ENCODE data around the gene NLGN1. TPM values are rescaled to one million over a fixed set of nuclear protein-coding genes. Genes with fewer than 3 reads are reported as not detected.

The NLGN1 gene
- total RNA-seq, 5 donors from 2014 or later (not counting 1 experiment from before 2014, with no cell fraction given): 0.18 TPM; not detected in 4

- no peaks in the 10 kb centered on the region for H3K4me1 Mint-ChIP-seq
- H3K9me3 ChIP-seq: no peaks in the 10 kb centered on the region
- no peak overlapping the region for H3K4me3 Mint-ChIP-seq
- H3K27ac Mint-ChIP-seq: no peak overlapping the region
- H3K27me3 ChIP-seq (replicated peaks in 1 of 2; ENCODE audit: control insufficient read depth in 2 of 2, extremely low read depth in 1 of 2, insufficient read depth in 2 of 2, low read length in 1 of 2): no peaks in the 10 kb centered on the region
- H3K4me3 ChIP-seq (ENCODE audit: control insufficient read depth in 1 of 2, extremely low read depth in 1 of 2, low read length in 1 of 2): no peak overlapping the region
- no peak for DNase-seq
- POLR2A ChIA-PET: no interaction called here
- CTCF ChIA-PET: interaction anchor here in 1 of 2 donors (0.6 kb wide), 1 partner anchor 183 kb away, joined by 5 read pairs; no protein-coding TSS in a partner anchor
- no peak for ATAC-seq (replicated peaks in 1 of 4)
- peaks cover 0 to 12% (median 7%) of the 10 kb centered on the region in 3 donors for H3K9me3 Mint-ChIP-seq
- no peaks in the 10 kb centered on the region for H3K4me1 ChIP-seq (ENCODE audit: control insufficient read depth in 1 of 2, extremely low read depth in 1 of 2, insufficient read depth in 2 of 2, low read length in 2 of 2)
- no peaks in the 10 kb centered on the region for H3K36me3 ChIP-seq (ENCODE audit: control insufficient read depth in 2 of 2, extremely low read depth in 1 of 2, insufficient read depth in 1 of 2, low read length in 1 of 2)
- H3K36me3 Mint-ChIP-seq: no peaks in the 10 kb centered on the region
- no peaks in the 10 kb centered on the region for H3K27me3 Mint-ChIP-seq
- no CpG with 5 or more reads among the region's 1 CpG for WGBS (ENCODE audit: insufficient coverage)
- H3K27ac ChIP-seq (ENCODE audit: low read length): no peak overlapping the region
These were observed 613.4 kb downstream of the NLGN1 start for GRCh38 chr3:174010907-174011306.

GRCh38 chr3:174016186-174016585, 618.6 kb downstream of the NLGN1 start:
- 85% methylated on average over 2 of the region's 4 CpGs for WGBS (ENCODE audit: insufficient coverage)
- Mint-ChIP-seq H3K27me3 (no peaks in the 10 kb centered on the region), H3K27ac (no peak overlapping the region), H3K9me3 (peaks cover 0 to 16% (median 3%) of the 10 kb centered on the region in 3 donors), H3K4me1 (no peaks in the 10 kb centered on the region), H3K36me3 (no peaks in the 10 kb centered on the region), H3K4me3 (no peak overlapping the region)
- H3K4me1 ChIP-seq (ENCODE audit: control insufficient read depth in 1 of 2, extremely low read depth in 1 of 2, insufficient read depth in 2 of 2, low read length in 2 of 2): no peaks in the 10 kb centered on the region
- H3K4me3 ChIP-seq (ENCODE audit: control insufficient read depth in 1 of 2, extremely low read depth in 1 of 2, low read length in 1 of 2): no peak overlapping the region
- no peak overlapping the region for H3K27ac ChIP-seq (ENCODE audit: low read length)
- no peaks in the 10 kb centered on the region for H3K27me3 ChIP-seq (replicated peaks in 1 of 2; ENCODE audit: control insufficient read depth in 2 of 2, extremely low read depth in 1 of 2, insufficient read depth in 2 of 2, low read length in 1 of 2)
- DNase-seq (no peak), ATAC-seq (replicated peaks in 1 of 4) (no peak)
- H3K9me3 ChIP-seq: no peaks in the 10 kb centered on the region
- ChIA-PET CTCF (no interaction called here), POLR2A (no interaction called here)
- H3K36me3 ChIP-seq (ENCODE audit: control insufficient read depth in 2 of 2, extremely low read depth in 1 of 2, insufficient read depth in 1 of 2, low read length in 1 of 2): no peaks in the 10 kb centered on the region

GRCh38 chr3:174020156-174020555, 622.6 kb downstream of the NLGN1 start:
- WGBS (ENCODE audit: insufficient coverage): 77% methylated on average over 2 of the region's 2 CpGs
- no peaks in the 10 kb centered on the region for H3K9me3 ChIP-seq
- no peaks in the 10 kb centered on the region for H3K36me3 ChIP-seq (ENCODE audit: control insufficient read depth in 2 of 2, extremely low read depth in 1 of 2, insufficient read depth in 1 of 2, low read length in 1 of 2)
- H3K27me3 ChIP-seq (replicated peaks in 1 of 2; ENCODE audit: control insufficient read depth in 2 of 2, extremely low read depth in 1 of 2, insufficient read depth in 2 of 2, low read length in 1 of 2): no peaks in the 10 kb centered on the region
- no peak overlapping the region for H3K4me3 Mint-ChIP-seq
- no peak overlapping the region for H3K4me3 ChIP-seq (ENCODE audit: control insufficient read depth in 1 of 2, extremely low read depth in 1 of 2, low read length in 1 of 2)
- peaks cover 0 to 12% (median 0%) of the 10 kb centered on the region in 3 donors for H3K9me3 Mint-ChIP-seq
- DNase-seq: no peak
- POLR2A ChIA-PET: no interaction called here
- H3K27ac Mint-ChIP-seq: no peak overlapping the region
- H3K36me3 Mint-ChIP-seq: no peaks in the 10 kb centered on the region
- H3K4me1 ChIP-seq (ENCODE audit: control insufficient read depth in 1 of 2, extremely low read depth in 1 of 2, insufficient read depth in 2 of 2, low read length in 2 of 2): no peaks in the 10 kb centered on the region
- no peaks in the 10 kb centered on the region for H3K4me1 Mint-ChIP-seq
- H3K27ac ChIP-seq (ENCODE audit: low read length): no peak overlapping the region
- CTCF ChIA-PET: no interaction called here
- no peaks in the 10 kb centered on the region for H3K27me3 Mint-ChIP-seq
- no peak for ATAC-seq (replicated peaks in 1 of 4)

GRCh38 chr3:174023421-174023820, 625.9 kb downstream of the NLGN1 start:
- Histone ChIP-seq H3K9me3 (no peaks in the 10 kb centered on the region), H3K4me1 (ENCODE audit: control insufficient read depth in 1 of 2, extremely low read depth in 1 of 2, insufficient read depth in 2 of 2, low read length in 2 of 2) (no peaks in the 10 kb centered on the region), H3K36me3 (ENCODE audit: control insufficient read depth in 2 of 2, extremely low read depth in 1 of 2, insufficient read depth in 1 of 2, low read length in 1 of 2) (no peaks in the 10 kb centered on the region), H3K27ac (ENCODE audit: low read length) (no peak overlapping the region), H3K27me3 (replicated peaks in 1 of 2; ENCODE audit: control insufficient read depth in 2 of 2, extremely low read depth in 1 of 2, insufficient read depth in 2 of 2, low read length in 1 of 2) (no peaks in the 10 kb centered on the region), H3K4me3 (ENCODE audit: control insufficient read depth in 1 of 2, extremely low read depth in 1 of 2, low read length in 1 of 2) (no peak overlapping the region)
- H3K27ac Mint-ChIP-seq: no peak overlapping the region
- peaks cover 5 to 21% (median 10%) of the 10 kb centered on the region in 3 donors for H3K9me3 Mint-ChIP-seq
- no peak for ATAC-seq (replicated peaks in 1 of 4)
- ChIA-PET POLR2A (no interaction called here), CTCF (no interaction called here)
- no peak for DNase-seq
- H3K36me3 Mint-ChIP-seq: no peaks in the 10 kb centered on the region
- no peaks in the 10 kb centered on the region for H3K27me3 Mint-ChIP-seq
- H3K4me3 Mint-ChIP-seq: no peak overlapping the region
- WGBS (ENCODE audit: insufficient coverage): 85% methylated on average over 4 of the region's 4 CpGs
- H3K4me1 Mint-ChIP-seq: no peaks in the 10 kb centered on the region

GRCh38 chr3:174028673-174029072, 631.1 kb downstream of the NLGN1 start:
- Mint-ChIP-seq H3K4me3 (no peak overlapping the region), H3K9me3 (peaks cover 14 to 31% (median 15%) of the 10 kb centered on the region in 3 donors), H3K4me1 (no peaks in the 10 kb centered on the region), H3K27me3 (no peaks in the 10 kb centered on the region), H3K36me3 (no peaks in the 10 kb centered on the region), H3K27ac (no peak overlapping the region)
- ATAC-seq (replicated peaks in 1 of 4): no peak
- no peaks in the 10 kb centered on the region for H3K27me3 ChIP-seq (replicated peaks in 1 of 2; ENCODE audit: control insufficient read depth in 2 of 2, extremely low read depth in 1 of 2, insufficient read depth in 2 of 2, low read length in 1 of 2)
- 90% methylated on average over 2 of the region's 2 CpGs for WGBS (ENCODE audit: insufficient coverage)
- H3K4me1 ChIP-seq (ENCODE audit: control insufficient read depth in 1 of 2, extremely low read depth in 1 of 2, insufficient read depth in 2 of 2, low read length in 2 of 2): no peaks in the 10 kb centered on the region
- no peak overlapping the region for H3K4me3 ChIP-seq (ENCODE audit: control insufficient read depth in 1 of 2, extremely low read depth in 1 of 2, low read length in 1 of 2)
- no peak for DNase-seq
- H3K27ac ChIP-seq (ENCODE audit: low read length): no peak overlapping the region
- ChIA-PET CTCF (no interaction called here), POLR2A (no interaction called here)
- H3K9me3 ChIP-seq: no peaks in the 10 kb centered on the region
- no peaks in the 10 kb centered on the region for H3K36me3 ChIP-seq (ENCODE audit: control insufficient read depth in 2 of 2, extremely low read depth in 1 of 2, insufficient read depth in 1 of 2, low read length in 1 of 2)

- H3K4me3 Mint-ChIP-seq: no peak overlapping the region
- H3K27me3 Mint-ChIP-seq: no peaks in the 10 kb centered on the region
- no peak overlapping the region for H3K27ac ChIP-seq (ENCODE audit: low read length)
- no CpG with 5 or more reads among the region's 4 CpGs for WGBS (ENCODE audit: insufficient coverage)
- DNase-seq (no peak), ATAC-seq (replicated peaks in 1 of 4) (no peak)
- no peaks in the 10 kb centered on the region for H3K9me3 ChIP-seq
- H3K9me3 Mint-ChIP-seq: peaks cover 9 to 17% (median 10%) of the 10 kb centered on the region in 3 donors
- H3K4me3 ChIP-seq (ENCODE audit: control insufficient read depth in 1 of 2, extremely low read depth in 1 of 2, low read length in 1 of 2): no peak overlapping the region
- no peaks in the 10 kb centered on the region for H3K27me3 ChIP-seq (replicated peaks in 1 of 2; ENCODE audit: control insufficient read depth in 2 of 2, extremely low read depth in 1 of 2, insufficient read depth in 2 of 2, low read length in 1 of 2)
- H3K27ac Mint-ChIP-seq: no peak overlapping the region
- POLR2A ChIA-PET: no interaction called here
- H3K4me1 Mint-ChIP-seq: no peaks in the 10 kb centered on the region
- H3K36me3 ChIP-seq (ENCODE audit: control insufficient read depth in 2 of 2, extremely low read depth in 1 of 2, insufficient read depth in 1 of 2, low read length in 1 of 2): no peaks in the 10 kb centered on the region
- CTCF ChIA-PET: no interaction called here
- H3K36me3 Mint-ChIP-seq: no peaks in the 10 kb centered on the region
- no peaks in the 10 kb centered on the region for H3K4me1 ChIP-seq (ENCODE audit: control insufficient read depth in 1 of 2, extremely low read depth in 1 of 2, insufficient read depth in 2 of 2, low read length in 2 of 2)
These were observed 637.9 kb downstream of the NLGN1 start for GRCh38 chr3:174035328-174035886.

- no peaks in the 10 kb centered on the region for H3K36me3 ChIP-seq (ENCODE audit: control insufficient read depth in 2 of 2, extremely low read depth in 1 of 2, insufficient read depth in 1 of 2, low read length in 1 of 2)
- Mint-ChIP-seq H3K9me3 (peaks cover 15 to 20% (median 16%) of the 10 kb centered on the region in 3 donors), H3K36me3 (no peaks in the 10 kb centered on the region), H3K27me3 (no peaks in the 10 kb centered on the region), H3K4me3 (no peak overlapping the region), H3K27ac (no peak overlapping the region), H3K4me1 (no peaks in the 10 kb centered on the region)
- no peaks in the 10 kb centered on the region for H3K9me3 ChIP-seq
- H3K4me1 ChIP-seq (ENCODE audit: control insufficient read depth in 1 of 2, extremely low read depth in 1 of 2, insufficient read depth in 2 of 2, low read length in 2 of 2): no peaks in the 10 kb centered on the region
- no peaks in the 10 kb centered on the region for H3K27me3 ChIP-seq (replicated peaks in 1 of 2; ENCODE audit: control insufficient read depth in 2 of 2, extremely low read depth in 1 of 2, insufficient read depth in 2 of 2, low read length in 1 of 2)
- DNase-seq (no peak), ATAC-seq (replicated peaks in 1 of 4) (no peak)
- CTCF ChIA-PET: no interaction called here
- H3K4me3 ChIP-seq (ENCODE audit: control insufficient read depth in 1 of 2, extremely low read depth in 1 of 2, low read length in 1 of 2): no peak overlapping the region
- POLR2A ChIA-PET: no interaction called here
- H3K27ac ChIP-seq (ENCODE audit: low read length): no peak overlapping the region
These were observed 648.8 kb downstream of the NLGN1 start for GRCh38 chr3:174046311-174046710.

Data from T-cell (primary cell).